Pons (tissue), 1 donor: ENCODE results near the gene CDH7.

Source experiments
- DNase-seq: peaks from one replicate; pipeline ENCODE4 v3.0.0-alpha.2; 2016; ENCODE audit warnings: low spot score

CDH7 gene

GRCh38 chr18:65767406-65767805, 16.6 kb downstream of the CDH7 start:
- no peak for DNase-seq

GRCh38 chr18:65768120-65768778, 17.4 kb downstream of the CDH7 start:
- no peak for DNase-seq

GRCh38 chr18:65769652-65770051, 18.8 kb downstream of the CDH7 start:
- no peak for DNase-seq

- no peak for DNase-seq
These were observed 35.7 kb downstream of the CDH7 start for GRCh38 chr18:65786474-65786873.

GRCh38 chr18:65788373-65788772, 37.6 kb downstream of the CDH7 start:
- DNase-seq = no peak

- DNase-seq = no peak
These were observed 39.8 kb downstream of the CDH7 start for GRCh38 chr18:65790604-65791003.

GRCh38 chr18:65791719-65792118, 40.9 kb downstream of the CDH7 start:
- DNase-seq = no peak

- no peak for DNase-seq
These were observed 41.8 kb downstream of the CDH7 start for GRCh38 chr18:65792456-65793074.

GRCh38 chr18:65808759-65809158, 57.9 kb downstream of the CDH7 start:
- no peak for DNase-seq

- DNase-seq = no peak
These were observed 60.5 kb downstream of the CDH7 start for GRCh38 chr18:65811307-65811706.

GRCh38 chr18:65815506-65815905, 64.7 kb downstream of the CDH7 start:
- DNase-seq = no peak

GRCh38 chr18:65817178-65817577, 66.4 kb downstream of the CDH7 start:
- DNase-seq = no peak

GRCh38 chr18:65821911-65822310, 71.1 kb downstream of the CDH7 start:
- DNase-seq = no peak

- no peak for DNase-seq
These were observed 72.0 kb downstream of the CDH7 start for GRCh38 chr18:65822826-65823225.

- no peak for DNase-seq
These were observed 76.6 kb downstream of the CDH7 start for GRCh38 chr18:65827444-65827843.

- DNase-seq = no peak
These were observed 85.1 kb downstream of the CDH7 start for GRCh38 chr18:65835881-65836280.

GRCh38 chr18:65846107-65846506, 95.3 kb downstream of the CDH7 start:
- DNase-seq = no peak

GRCh38 chr18:65852273-65852672, 101.5 kb downstream of the CDH7 start:
- DNase-seq = no peak

GRCh38 chr18:65859075-65859474, 108.3 kb downstream of the CDH7 start:
- DNase-seq = no peak

GRCh38 chr18:65869527-65869926, 118.7 kb downstream of the CDH7 start:
- DNase-seq = no peak

- DNase-seq = no peak
These were observed 125.5 kb downstream of the CDH7 start for GRCh38 chr18:65876310-65876709.

GRCh38 chr18:65897292-65897691, 146.5 kb downstream of the CDH7 start:
- DNase-seq = no peak

GRCh38 chr18:65901522-65901921, 150.7 kb downstream of the CDH7 start:
- no peak for DNase-seq

- DNase-seq = no peak
These were observed 155.8 kb downstream of the CDH7 start for GRCh38 chr18:65906621-65907034.
